Esophagus (tissue), 2 donors: Measurements from ENCODE around the gene SORBS1. TPM values are rescaled to one million over a fixed set of nuclear protein-coding genes. Genes with fewer than 3 reads are reported as not detected.

Experiments
- H3K27ac ChIP-seq, 2 donors: one replicate each; pipeline ENCODE4 v1.5.1; 2013; ENCODE audit warnings: low read depth in 2 of 2, mild to moderate bottlenecking in 2 of 2, inconsistent platforms in 1 of 2, low read length in 1 of 2, moderate library complexity in 1 of 2
- H3K27me3 ChIP-seq, 2 donors: one replicate each; pipeline ENCODE4 v1.6.1; 2013; ENCODE audit warnings: low read length in 2 of 2, control low read depth in 1 of 2, mild to moderate bottlenecking in 1 of 2; ENCODE audit not compliant: insufficient read depth in 2 of 2, control insufficient read depth in 1 of 2
- H3K36me3 ChIP-seq, 2 donors: one replicate each; pipeline ENCODE4 v1.6.1; 2013; ENCODE audit warnings: low read length in 1 of 2; ENCODE audit not compliant: control insufficient read depth in 2 of 2, insufficient read depth in 2 of 2
- H3K4me1 ChIP-seq, 2 donors: one replicate each; pipeline ENCODE4 v1.6.1; 2013; ENCODE audit warnings: low read length in 1 of 2; ENCODE audit not compliant: control insufficient read depth in 2 of 2, insufficient read depth in 2 of 2
- H3K4me3 ChIP-seq, 2 donors: one replicate each; pipeline ENCODE4 v1.5.1; 2013; ENCODE audit warnings: low read length in 2 of 2, mild to moderate bottlenecking in 2 of 2, low read depth in 1 of 2, moderate library complexity in 1 of 2
- H3K9me3 ChIP-seq, 2 donors: one replicate each; pipeline ENCODE4 v1.6.1; 2013; ENCODE audit warnings: mild to moderate bottlenecking in 2 of 2, low read depth in 1 of 2, low read length in 1 of 2, moderate library complexity in 1 of 2; ENCODE audit not compliant: control insufficient read depth in 2 of 2, insufficient read depth in 1 of 2
- WGBS, 2 donors: extraction: QIAGEN DNeasy Blood & Tissue Kit; methylation state at CpG; one replicate each; pipeline ENCODE4 v1.1.7; 2013; 5-methylcytosine and 5-hydroxymethylcytosine counted together
- polyA plus RNA-seq, 2 donors: library from polyadenylated mRNA; stranded (reverse); fragments of 200-250 nt; gene quantifications; one replicate each; pipeline ENCODE4 v1.2.3, GENCODE V29; 2013
- donor health status: healthy with polysubstance abuse.
- donor health status: Bipolar disorder and iron deficiency.

Gene SORBS1
- polyA plus RNA-seq, 2 donors: 32.7 to 66.3 TPM

DNA sequence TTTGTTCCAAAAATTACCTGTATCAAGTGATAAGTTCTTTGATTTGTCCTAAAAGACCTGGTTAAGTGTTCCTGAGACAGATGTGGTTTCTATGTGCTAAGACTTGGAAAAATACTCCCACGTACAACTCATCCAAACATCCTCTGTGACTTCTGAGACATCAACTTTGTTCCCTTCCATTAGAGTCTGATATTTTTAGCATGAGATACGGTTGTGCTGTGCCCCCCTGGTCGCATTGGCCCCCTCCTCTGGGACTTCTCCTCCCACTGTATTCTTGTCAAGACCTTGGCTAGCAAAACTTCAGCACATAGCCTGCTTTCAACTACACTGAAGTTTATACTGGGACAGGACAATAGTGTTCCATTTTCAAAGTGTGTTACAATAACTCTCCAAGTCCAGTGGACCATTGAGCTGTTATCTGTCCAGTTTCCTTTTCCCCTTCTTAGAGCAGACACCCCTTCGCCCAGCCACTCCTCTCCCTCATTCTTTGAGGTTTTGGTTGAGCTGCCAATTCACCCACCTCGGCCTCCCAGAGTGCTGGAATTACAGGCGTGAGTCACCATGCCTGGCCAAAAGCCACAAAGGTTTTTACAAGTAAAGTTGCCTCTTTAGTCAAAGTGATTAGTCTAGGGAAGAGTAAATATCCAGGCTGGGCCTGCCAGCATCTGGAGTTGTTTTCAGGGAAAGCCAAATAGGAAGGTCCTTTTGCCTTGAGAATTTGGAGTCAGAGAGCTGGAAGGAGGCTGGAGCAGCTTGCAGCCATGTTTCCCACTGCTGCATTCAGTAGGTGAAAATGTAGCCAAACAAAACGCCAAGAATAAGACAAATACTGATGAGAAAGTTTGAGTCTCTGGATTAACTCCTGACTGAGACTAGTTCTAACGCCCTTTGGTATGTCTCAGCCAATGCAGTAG is 252.5 kb downstream of the SORBS1 start:
- no peaks in the 10 kb centered on the region for H3K27me3 ChIP-seq
- peaks cover 0 to 8% of the 10 kb centered on the region in 2 donors for H3K4me1 ChIP-seq
- H3K27ac ChIP-seq: peak overlapping the region; percentile 54 to 75
- 18 to 31% methylated on average over 8 of the region's 8 CpGs for WGBS, 2 donors
- no peaks in the 10 kb centered on the region for H3K9me3 ChIP-seq
- no peaks in the 10 kb centered on the region for H3K36me3 ChIP-seq
- no peak overlapping the region for H3K4me3 ChIP-seq

DNA sequence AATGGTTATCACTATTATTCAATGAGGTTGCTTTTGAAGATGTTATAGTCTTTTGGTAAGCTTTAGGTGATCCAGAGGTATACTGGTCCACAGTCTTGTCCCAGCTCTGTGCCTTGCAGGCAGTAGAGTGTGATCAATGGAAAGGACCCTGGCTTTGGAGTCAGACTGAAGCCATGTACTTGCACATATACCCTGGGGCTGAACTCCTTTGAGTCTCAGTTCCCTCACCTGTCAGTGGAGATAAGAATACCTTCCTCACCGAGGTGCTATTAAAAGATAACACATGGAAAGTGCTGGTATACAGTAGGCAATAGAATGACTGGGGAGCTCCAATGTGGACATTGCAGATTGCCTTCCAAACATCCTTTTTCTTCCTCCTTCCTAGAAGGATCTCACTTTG is 254.3 kb downstream of the SORBS1 start:
- no peak overlapping the region for H3K27ac ChIP-seq
- H3K27me3 ChIP-seq: no peaks in the 10 kb centered on the region
- H3K36me3 ChIP-seq: no peaks in the 10 kb centered on the region
- peaks cover 0 to 8% of the 10 kb centered on the region in 2 donors for H3K4me1 ChIP-seq
- WGBS, 2 donors: 63 to 87% methylated on average over 1 of the region's 1 CpG
- H3K4me3 ChIP-seq: no peak overlapping the region
- H3K9me3 ChIP-seq: no peaks in the 10 kb centered on the region

- Histone ChIP-seq H3K27ac (no peak overlapping the region), H3K36me3 (no peaks in the 10 kb centered on the region), H3K4me1 (peaks cover 0 to 8% of the 10 kb centered on the region in 2 donors), H3K27me3 (no peaks in the 10 kb centered on the region), H3K4me3 (no peak overlapping the region), H3K9me3 (no peaks in the 10 kb centered on the region)
- 78 to 85% methylated on average over 3 of the region's 3 CpGs for WGBS, 2 donors
Measured at GRCh38 chr10:95306318-95306650, 254.9 kb downstream of the SORBS1 start.

DNA sequence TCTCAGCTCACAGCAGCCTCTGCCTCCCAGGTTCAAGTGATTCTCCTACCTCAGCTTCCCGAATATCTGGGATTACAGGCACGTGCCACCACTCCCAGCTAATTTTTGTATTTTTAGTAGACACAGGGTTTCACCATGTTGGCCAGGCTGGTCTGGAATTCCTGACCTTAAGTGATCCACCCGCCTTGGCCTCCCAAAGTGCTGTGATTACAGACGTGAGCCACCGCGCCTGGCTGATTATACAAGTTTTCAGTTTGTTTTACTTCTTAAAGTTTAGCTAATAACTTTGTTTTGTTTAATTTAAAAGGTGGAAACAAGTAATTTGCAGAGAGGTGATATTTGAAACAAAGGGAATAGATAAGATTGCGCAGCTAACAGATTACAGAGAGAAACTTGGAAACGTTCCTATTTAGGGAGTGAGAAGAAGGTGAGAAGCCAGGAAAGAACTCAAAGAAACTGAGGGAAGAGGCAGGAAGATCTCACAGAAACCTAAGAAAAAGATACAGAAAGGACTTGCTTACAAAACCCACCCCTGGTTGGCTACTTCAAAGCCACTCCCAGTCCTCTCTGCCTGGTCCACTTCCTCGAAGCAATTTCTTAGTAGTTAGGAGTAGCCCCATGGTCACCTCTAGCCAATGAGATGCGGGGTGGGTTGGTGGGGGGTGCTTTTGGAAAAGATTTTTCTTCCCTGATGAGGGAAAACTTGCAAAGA is 255.4 kb downstream of the SORBS1 start:
- Histone ChIP-seq H3K27me3 (no peaks in the 10 kb centered on the region), H3K27ac (no peak overlapping the region), H3K4me3 (no peak overlapping the region), H3K4me1 (peaks cover 0 to 8% of the 10 kb centered on the region in 2 donors), H3K9me3 (no peaks in the 10 kb centered on the region), H3K36me3 (no peaks in the 10 kb centered on the region)
- 65 to 74% methylated on average over 10 of the region's 10 CpGs for WGBS, 2 donors

- H3K9me3 ChIP-seq: no peaks in the 10 kb centered on the region
- peaks cover 0 to 5% of the 10 kb centered on the region in 2 donors for H3K4me1 ChIP-seq
- no peak overlapping the region for H3K4me3 ChIP-seq
- no peaks in the 10 kb centered on the region for H3K27me3 ChIP-seq
- no peak overlapping the region for H3K27ac ChIP-seq
- 80 to 86% methylated on average over 2 of the region's 2 CpGs for WGBS, 2 donors
- H3K36me3 ChIP-seq: no peaks in the 10 kb centered on the region
Measured at GRCh38 chr10:95304976-95305375, 256.2 kb downstream of the SORBS1 start.

- Histone ChIP-seq H3K9me3 (no peaks in the 10 kb centered on the region), H3K36me3 (no peaks in the 10 kb centered on the region), H3K27ac (no peak overlapping the region), H3K27me3 (no peaks in the 10 kb centered on the region), H3K4me1 (peaks cover 0 to 3% of the 10 kb centered on the region in 2 donors), H3K4me3 (no peak overlapping the region)
- 79 to 87% methylated on average over 4 of the region's 4 CpGs for WGBS, 2 donors
Measured at GRCh38 chr10:95304463-95304862, 256.7 kb downstream of the SORBS1 start.

DNA sequence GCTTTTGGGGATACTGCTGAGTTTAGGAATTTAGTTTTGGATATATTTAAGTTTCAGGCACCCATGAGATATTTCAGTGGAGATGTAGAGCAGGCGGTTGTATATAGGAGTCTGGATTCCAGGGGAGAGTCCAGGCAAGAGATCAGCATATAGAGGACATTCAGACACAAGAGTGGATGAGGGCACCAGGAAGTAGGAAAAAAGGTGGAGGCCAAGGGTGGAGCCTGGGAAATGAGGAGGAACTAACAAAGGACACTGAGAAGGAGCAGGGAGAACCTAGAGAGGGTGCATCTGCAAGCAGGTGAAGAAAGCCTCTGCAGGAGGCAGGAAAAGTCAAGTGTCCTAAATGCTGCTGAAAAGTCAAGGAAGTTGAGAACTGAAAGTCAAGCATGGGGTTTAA is 257.2 kb downstream of the SORBS1 start:
- Histone ChIP-seq H3K27me3 (no peaks in the 10 kb centered on the region), H3K4me1 (no peaks in the 10 kb centered on the region), H3K9me3 (no peaks in the 10 kb centered on the region), H3K36me3 (no peaks in the 10 kb centered on the region), H3K4me3 (no peak overlapping the region), H3K27ac (no peak overlapping the region)
- 95% methylated on average over 1 of the region's 1 CpG for WGBS, 2 donors

- Histone ChIP-seq H3K36me3 (no peaks in the 10 kb centered on the region), H3K9me3 (no peaks in the 10 kb centered on the region), H3K4me3 (no peak overlapping the region), H3K4me1 (no peaks in the 10 kb centered on the region), H3K27ac (no peak overlapping the region), H3K27me3 (no peaks in the 10 kb centered on the region)
- 80 to 88% methylated on average over 8 of the region's 8 CpGs for WGBS, 2 donors
Measured at GRCh38 chr10:95303535-95303934, 257.6 kb downstream of the SORBS1 start.

DNA sequence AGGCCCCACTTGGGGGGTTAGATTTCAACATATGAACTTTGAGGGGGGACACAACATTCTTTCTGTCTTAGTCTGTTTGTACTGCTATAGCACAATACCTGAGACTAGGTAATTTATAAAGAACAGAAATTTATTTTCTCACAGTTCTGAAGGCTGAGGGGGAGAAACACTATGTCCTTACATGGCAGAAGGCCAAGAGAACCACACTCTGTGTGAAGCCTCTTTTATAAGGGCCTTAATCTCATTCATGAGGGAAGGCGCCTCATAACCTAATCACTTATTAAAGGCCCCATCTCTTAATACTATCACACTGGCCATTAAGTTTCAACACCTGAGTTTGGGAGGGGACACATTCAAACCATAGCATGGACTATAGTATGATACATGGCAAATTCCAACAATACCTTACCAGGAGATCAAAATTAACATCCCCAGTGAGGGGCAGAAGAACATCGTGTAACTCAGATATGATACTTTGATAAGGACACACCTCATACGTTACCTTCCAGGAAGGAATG is 261.1 kb downstream of the SORBS1 start:
- no peaks in the 10 kb centered on the region for H3K36me3 ChIP-seq
- H3K9me3 ChIP-seq: no peaks in the 10 kb centered on the region
- peaks cover 4% of the 10 kb centered on the region in 2 donors for H3K4me1 ChIP-seq
- H3K27ac ChIP-seq: no peak overlapping the region
- no peaks in the 10 kb centered on the region for H3K27me3 ChIP-seq
- WGBS, 2 donors: 82 to 87% methylated on average over 3 of the region's 3 CpGs
- H3K4me3 ChIP-seq: no peak overlapping the region
